ENCODE measurements around the gene INHBE. TPM values are rescaled to one million over a fixed set of nuclear protein-coding genes. Genes with fewer than 3 reads are reported as not detected.

Gene INHBE
- total and polyA plus RNA-seq, 2 of the 8 experiments (the other 6 are each of a cell fraction or from before 2014, with no cell fraction given): 10.2 to 18.8 TPM

DNA sequence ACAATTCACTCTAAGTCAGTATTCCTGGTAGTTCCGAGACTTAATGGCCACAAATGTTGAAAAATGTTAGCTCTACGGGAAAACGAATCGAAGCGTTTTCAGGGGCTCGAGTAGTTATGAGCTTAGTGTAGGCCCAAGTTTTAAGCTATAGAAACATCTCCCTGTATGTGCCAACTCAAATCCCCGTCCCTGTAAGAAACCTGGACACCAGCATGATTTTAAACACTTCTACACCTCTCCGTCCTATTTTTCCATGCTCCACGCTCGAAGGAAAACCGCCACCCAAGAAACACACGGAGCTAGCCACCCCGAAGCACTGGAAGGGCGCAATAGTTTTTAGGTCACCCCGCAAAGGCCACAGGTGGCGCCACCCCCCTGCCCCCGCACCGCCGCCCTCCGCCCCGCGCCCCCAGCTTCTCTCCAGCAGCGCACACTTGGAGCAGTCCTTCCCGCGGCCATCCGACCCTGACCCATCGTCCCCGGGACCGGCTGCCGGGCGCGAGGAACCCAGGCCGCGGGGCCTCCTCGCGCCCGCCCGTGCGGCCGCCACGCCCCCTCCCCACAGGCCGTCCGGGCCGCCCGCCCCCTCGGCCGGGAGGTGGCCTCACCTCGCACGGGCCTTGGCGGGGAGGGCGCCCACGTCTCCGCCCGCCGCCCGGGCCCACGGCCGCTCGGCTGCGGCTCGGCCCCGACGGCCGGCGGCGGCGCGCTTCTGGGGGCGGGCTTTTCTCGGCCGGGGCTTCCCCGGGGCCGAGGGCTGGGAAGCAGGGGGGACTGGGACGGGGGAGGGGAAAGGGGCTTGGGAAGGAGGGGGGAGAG is 24.8 kb upstream of the INHBE start (continued):
- TF ChIP-seq POLR2AphosphoS5 (IDR thresholded peaks at IDR 0.05; ENCODE audit: low read depth, low read length) (peak; percentile 47; the same call in 1 of the 2 replicates), SIN3A (conservative IDR thresholded peaks at IDR 0.05 in 1 of 2, IDR thresholded peaks at IDR 0.05 in 1 of 2; ENCODE audit: low read depth in 1 of 2, low read length in 2 of 2) (0 out of 4 replicates have a peak, but pooled peaks of 1 of the 2 experiments have one; percentile 44), TBP (IDR thresholded peaks at IDR 0.05; ENCODE audit: low read depth, low read length) (peak; percentile 49; the same call in 1 of the 2 replicates), KDM4A (IDR thresholded peaks at IDR 0.05; ENCODE audit: low read depth, low read length, severe bottlenecking) (no peak), TAF7 (optimal IDR thresholded peaks at IDR 0.05; ENCODE audit: borderline replicate concordance, low read depth, low read length) (peak; percentile 45)
